Stimulated activated CD8-positive, alpha-beta memory T cell treated with anti-CD3 and anti-CD28 coated beads, Interleukin-15, amount 100 ng/mL, for 4 hours (primary cell): ENCODE data around the gene MIB1.

Experiments
- DNase-seq, 2 donors: peaks; one replicate each; pipeline ENCODE4 v3.0.0-alpha.2; 2020; ENCODE audit warnings: low read depth in 2 of 2

Gene MIB1

GRCh38 chr18:21894619-21895367 is 154.2 kb downstream of the MIB1 start:
- no peak for DNase-seq

- DNase-seq: no peak
These were observed 156.2 kb downstream of the MIB1 start for GRCh38 chr18:21896732-21897336.

GRCh38 chr18:21897811-21898210 is 157.2 kb downstream of the MIB1 start:
- no peak for DNase-seq

GRCh38 chr18:21900605-21901352 is 160.2 kb downstream of the MIB1 start:
- DNase-seq: no peak

- DNase-seq: no peak
These were observed 160.9 kb downstream of the MIB1 start for GRCh38 chr18:21901423-21901945.

GRCh38 chr18:21903709-21904108 is 163.1 kb downstream of the MIB1 start:
- no peak for DNase-seq

GRCh38 chr18:21904856-21905255 is 164.3 kb downstream of the MIB1 start:
- no peak for DNase-seq

- DNase-seq: no peak
These were observed 166.9 kb downstream of the MIB1 start for GRCh38 chr18:21907451-21907850.

GRCh38 chr18:21908711-21909110 is 168.1 kb downstream of the MIB1 start:
- DNase-seq: no peak

- DNase-seq: no peak
These were observed 170.3 kb downstream of the MIB1 start for GRCh38 chr18:21910906-21911305.

GRCh38 chr18:21911551-21911950 is 171.0 kb downstream of the MIB1 start:
- DNase-seq: no peak

- DNase-seq: no peak
These were observed 172.0 kb downstream of the MIB1 start for GRCh38 chr18:21912339-21913239.

GRCh38 chr18:21914739-21915319 is 174.2 kb downstream of the MIB1 start:
- no peak for DNase-seq

- DNase-seq: no peak
These were observed 175.0 kb downstream of the MIB1 start for GRCh38 chr18:21915546-21915945.

- DNase-seq: no peak
These were observed 176.0 kb downstream of the MIB1 start for GRCh38 chr18:21916594-21916993.

- no peak for DNase-seq
These were observed 178.1 kb downstream of the MIB1 start for GRCh38 chr18:21918693-21919092.
